ENCODE data around the gene SIGLECL1.

DNA sequence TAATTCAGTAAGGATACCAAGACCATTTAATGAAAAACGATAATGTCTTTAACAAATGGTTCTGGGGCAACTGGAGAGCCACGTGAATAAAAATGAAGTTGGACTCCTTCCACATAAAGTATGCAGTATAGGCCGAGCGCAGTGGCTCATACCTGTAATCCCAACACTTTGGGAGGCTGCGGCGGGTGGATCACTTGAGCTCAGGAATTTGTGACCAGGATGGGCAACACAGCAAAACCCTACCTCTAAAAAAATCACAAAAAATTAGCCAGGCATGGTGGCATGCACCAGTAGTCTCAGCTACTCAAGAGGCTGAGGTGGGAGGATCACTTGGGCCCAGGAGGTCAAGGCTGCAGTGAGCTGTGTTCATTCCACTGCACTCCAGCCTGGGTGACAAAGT lies 46.6 kb upstream of the SIGLECL1 start:
- TF ChIP-seq CHD4 (IDR thresholded peaks at IDR 0.05; ENCODE audit: insufficient read depth, insufficient replicate concordance, low read depth, low read length, poor library complexity, severe bottlenecking) (no peak), ZNF12 (CRISPR knock-in tag; IDR thresholded peaks at IDR 0.05) (no peak), RFX5 (IDR thresholded peaks at IDR 0.05; ENCODE audit: low read depth, low read length) (no peak), BACH1 (tag; IDR thresholded peaks at IDR 0.05) (no peak), KDM1A (IDR thresholded peaks at IDR 0.05) (no peak), TEAD4 (IDR thresholded peaks at IDR 0.05; ENCODE audit: low read length) (no peak), TEAD4 (CRISPR knock-in tag; IDR thresholded peaks at IDR 0.05; ENCODE audit: borderline replicate concordance) (no peak), HMGN3 (IDR thresholded peaks at IDR 0.05; ENCODE audit: borderline replicate concordance, extremely low read depth, insufficient read length, low read depth, low read length) (no peak), KLF10 (CRISPR knock-in tag; IDR thresholded peaks at IDR 0.05) (no peak)
- TF ChIP-seq, protein P1, sequence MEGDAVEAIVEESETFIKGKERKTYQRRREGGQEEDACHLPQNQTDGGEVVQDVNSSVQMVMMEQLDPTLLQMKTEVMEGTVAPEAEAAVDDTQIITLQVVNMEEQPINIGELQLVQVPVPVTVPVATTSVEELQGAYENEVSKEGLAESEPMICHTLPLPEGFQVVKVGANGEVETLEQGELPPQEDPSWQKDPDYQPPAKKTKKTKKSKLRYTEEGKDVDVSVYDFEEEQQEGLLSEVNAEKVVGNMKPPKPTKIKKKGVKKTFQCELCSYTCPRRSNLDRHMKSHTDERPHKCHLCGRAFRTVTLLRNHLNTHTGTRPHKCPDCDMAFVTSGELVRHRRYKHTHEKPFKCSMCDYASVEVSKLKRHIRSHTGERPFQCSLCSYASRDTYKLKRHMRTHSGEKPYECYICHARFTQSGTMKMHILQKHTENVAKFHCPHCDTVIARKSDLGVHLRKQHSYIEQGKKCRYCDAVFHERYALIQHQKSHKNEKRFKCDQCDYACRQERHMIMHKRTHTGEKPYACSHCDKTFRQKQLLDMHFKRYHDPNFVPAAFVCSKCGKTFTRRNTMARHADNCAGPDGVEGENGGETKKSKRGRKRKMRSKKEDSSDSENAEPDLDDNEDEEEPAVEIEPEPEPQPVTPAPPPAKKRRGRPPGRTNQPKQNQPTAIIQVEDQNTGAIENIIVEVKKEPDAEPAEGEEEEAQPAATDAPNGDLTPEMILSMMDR (IDR thresholded peaks at IDR 0.05 in 2 of 3, conservative IDR thresholded peaks at IDR 0.05 in 1 of 3; ENCODE audit: insufficient read depth in 2 of 3, low read depth in 1 of 3, low read length in 3 of 3) = no peak
